Smooth muscle cell of bladder (primary cell): ENCODE measurements around the gene DCAF10. TPM values are rescaled to one million over a fixed set of nuclear protein-coding genes. Genes with fewer than 3 reads are reported as not detected.

Source experiments
- total RNA-seq: library from RNA; depleted of rRNA; stranded (reverse); fragments of >200 nt; gene quantifications from 2 replicates; pipeline ENCODE4 v1.2.3, GENCODE V29; 2014

Gene DCAF10, protein sequence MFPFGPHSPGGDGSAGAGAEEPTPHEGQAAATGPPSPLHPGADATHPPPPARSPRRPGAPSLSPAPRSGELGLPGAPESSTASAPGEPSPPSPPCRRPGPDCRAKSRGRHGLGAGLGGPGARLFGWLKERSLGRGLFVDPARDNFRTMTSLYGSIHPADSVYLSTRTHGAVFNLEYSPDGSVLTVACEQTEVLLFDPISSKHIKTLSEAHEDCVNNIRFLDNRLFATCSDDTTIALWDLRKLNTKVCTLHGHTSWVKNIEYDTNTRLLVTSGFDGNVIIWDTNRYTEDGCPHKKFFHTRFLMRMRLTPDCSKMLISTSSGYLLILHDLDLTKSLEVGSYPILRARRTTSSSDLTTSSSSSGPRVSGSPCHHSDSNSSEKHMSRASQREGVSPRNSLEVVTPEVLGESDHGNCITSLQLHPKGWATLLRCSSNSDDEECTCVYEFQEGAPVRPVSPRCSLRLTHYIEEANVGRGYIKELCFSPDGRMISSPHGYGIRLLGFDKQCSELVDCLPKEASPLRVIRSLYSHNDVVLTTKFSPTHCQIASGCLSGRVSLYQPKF
- total RNA-seq, result 13.8 and 21.2 TPM in 2 replicates

DNA sequence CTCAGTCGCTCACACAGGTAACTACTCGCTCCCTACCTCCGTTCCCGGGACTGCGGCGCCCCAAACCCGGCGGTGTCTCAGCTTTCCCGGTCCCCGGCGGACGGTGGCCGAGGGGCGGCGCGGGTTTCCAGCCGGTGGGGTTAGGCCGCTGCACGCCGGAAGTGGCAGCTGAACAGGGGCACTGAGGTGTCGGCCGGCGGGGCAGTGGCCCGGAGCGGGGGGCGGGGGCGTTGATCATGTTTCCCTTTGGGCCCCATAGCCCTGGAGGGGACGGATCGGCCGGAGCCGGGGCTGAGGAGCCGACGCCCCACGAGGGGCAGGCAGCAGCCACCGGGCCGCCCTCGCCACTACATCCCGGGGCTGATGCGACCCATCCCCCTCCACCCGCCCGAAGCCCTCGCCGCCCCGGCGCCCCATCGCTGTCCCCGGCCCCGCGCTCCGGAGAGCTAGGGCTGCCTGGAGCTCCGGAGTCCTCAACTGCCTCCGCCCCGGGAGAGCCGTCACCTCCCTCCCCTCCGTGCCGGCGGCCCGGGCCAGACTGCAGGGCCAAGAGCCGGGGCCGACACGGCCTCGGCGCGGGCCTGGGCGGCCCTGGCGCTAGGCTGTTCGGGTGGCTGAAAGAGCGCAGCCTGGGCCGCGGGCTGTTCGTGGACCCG is at the start of gene DCAF10:
DCAF10 (plus strand) TSS at position 167 of the 656 bp plus-strand sequence; CDS start at position 237, 70 bp downstream.

DNA sequence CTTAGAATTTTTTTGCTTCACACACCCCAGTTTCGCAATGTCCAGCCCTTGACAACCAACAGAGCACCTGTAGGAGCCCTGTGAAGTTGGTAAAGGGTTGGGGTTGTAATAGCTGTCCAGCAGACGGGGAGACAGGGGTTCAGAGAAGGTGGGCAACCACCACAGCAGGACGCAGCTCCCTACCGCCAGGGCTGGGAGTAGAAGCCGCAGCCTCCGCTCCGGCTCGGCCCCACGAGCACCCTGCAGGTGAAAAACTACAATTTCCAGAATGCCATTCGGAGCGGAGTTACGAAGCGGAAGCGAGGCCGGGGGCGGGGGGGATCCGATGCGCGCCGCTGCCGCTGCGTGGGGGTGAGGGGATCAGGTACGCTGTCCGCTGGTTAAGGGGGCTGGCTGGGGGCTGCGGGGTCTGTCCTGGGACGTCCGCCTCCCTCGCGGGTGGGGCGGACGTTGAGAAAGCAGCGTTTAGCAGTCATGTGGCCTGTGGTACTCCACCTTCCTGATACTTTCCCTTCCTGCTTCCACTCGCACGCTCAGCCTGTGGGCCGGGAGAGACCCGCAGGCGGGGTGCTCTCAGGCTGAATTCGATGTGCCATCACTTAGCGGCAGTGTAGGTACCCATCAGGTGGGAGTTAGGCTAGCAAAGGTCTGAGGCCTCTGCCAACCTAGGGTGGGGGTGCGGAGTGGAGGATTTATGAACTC is 47.0 kb upstream of the DCAF10 start, which contains the start of gene TRMT10B:
TRMT10B (plus strand) TSS at position 317 of the 702 bp plus-strand sequence. CDS start 8,127 bp downstream, outside the sequence.

DNA sequence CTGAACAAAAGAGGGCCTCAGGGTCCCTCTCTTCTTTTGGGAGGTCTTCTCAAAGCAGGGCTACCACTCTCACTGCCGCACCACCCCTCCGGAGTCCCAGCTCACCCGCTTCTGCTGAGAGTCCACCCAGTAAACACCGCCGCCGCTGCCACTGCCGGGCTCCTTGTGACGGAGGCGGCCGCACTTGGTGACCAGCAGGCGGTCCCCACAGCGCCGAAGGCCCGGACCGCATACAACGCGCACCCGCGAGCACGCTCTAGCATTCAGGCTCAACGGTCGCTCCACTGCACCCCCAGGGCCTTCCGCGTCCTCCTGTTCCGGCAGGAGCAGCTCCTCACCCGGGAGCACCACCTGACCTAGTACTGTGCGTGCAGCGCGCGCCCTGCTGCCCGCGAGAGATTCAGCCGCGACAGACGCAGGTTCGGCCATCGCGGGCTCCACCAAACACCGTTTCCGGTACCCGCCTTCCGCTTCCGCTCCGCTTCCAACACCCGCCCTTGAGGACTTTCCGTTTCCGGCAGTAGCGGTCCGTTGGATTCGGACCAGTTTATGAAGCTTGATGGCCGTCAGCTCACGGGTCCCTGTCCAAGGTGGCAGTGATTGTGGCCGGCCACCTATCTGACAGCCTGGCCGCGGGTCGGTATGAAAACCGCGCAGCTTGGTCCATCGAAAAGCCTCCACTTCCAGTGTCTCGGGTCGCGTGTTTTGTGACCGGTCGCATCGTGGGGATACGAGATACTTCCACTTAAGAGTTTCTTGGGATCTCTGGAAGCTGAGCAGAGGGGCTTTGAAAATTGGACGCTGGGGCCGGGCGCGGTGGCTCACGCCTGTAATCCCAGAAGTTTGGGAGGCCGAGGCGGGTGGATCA is 15.7 kb upstream of the DCAF10 start, which contains the start of gene EXOSC3:
EXOSC3 (minus strand) TSS at position 449 of the 868 bp plus-strand sequence; CDS start at position 429, 20 bp downstream.

DNA sequence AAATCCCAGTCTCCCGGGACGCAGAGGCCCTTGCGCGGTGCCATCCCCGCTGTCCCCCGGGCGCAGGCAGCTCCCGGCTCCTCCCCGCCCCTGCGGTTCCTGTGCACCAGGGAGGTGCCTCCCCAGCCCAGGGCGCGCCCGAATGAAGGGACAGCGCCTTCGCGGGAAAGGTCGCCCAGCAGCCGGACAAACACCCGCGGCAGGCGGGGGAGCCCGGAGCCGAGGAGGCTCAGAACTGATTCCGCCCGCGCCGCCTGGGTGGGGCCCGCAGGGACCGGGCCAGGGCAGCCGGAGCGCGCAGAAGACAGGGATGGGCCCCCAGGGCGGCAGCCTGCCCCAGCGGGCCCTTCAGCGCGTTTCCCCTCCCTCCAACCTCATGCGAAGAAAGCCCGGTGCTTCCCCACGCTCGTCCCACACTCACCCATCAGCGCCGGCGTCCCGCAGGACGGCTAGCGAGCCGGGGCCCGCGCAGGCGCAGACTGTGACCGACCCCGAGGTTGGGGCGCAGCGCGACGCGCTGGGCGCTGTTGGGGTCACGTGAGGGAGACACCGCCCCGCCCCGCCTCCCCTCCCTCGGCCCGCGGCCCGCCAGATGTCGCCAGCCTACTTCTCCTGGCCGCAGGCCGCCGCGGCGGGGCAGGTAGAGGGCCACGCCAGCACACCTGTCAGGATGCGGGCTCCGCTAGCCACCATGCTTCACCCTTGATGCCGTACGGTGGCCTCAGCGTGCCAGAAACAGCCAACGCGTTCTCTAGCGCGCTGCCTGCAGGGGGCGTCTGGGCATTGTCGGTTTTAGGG is 103.2 kb downstream of the DCAF10 start, which contains the start of gene SLC25A51:
SLC25A51 (minus strand) TSS at position 481 of the 798 bp plus-strand sequence. CDS start 15,577 bp downstream, outside the sequence.

Other genes with a start within 250 kb of the DCAF10 start
- 9.2 and 13.0 TPM in 2 replicates for gene FBXO10, start 224.4 kb upstream of the DCAF10 start, total RNA-seq
- gene TOMM5, start 208.2 kb upstream of the DCAF10 start, total RNA-seq, result 125 and 136 TPM in 2 replicates
- gene FRMPD1, start 149.8 kb upstream of the DCAF10 start, total RNA-seq, result not detected in 2 replicates
- gene TRMT10B, start 47.0 kb upstream of the DCAF10 start, total RNA-seq, result 2.9 and 3.4 TPM in 2 replicates
- gene EXOSC3, start 15.7 kb upstream of the DCAF10 start, total RNA-seq, result 27.6 and 39.4 TPM in 2 replicates
- 79.5 and 79.9 TPM in 2 replicates for gene SLC25A51, start 103.3 kb downstream of the DCAF10 start, total RNA-seq